ENCODE results near the gene ZFP92. TPM values are rescaled to one million over a fixed set of nuclear protein-coding genes. Genes with fewer than 3 reads are reported as not detected.

ZFP92 gene
- total RNA-seq, 1 donor from 2014 or later, result 0.06 TPM

DNA sequence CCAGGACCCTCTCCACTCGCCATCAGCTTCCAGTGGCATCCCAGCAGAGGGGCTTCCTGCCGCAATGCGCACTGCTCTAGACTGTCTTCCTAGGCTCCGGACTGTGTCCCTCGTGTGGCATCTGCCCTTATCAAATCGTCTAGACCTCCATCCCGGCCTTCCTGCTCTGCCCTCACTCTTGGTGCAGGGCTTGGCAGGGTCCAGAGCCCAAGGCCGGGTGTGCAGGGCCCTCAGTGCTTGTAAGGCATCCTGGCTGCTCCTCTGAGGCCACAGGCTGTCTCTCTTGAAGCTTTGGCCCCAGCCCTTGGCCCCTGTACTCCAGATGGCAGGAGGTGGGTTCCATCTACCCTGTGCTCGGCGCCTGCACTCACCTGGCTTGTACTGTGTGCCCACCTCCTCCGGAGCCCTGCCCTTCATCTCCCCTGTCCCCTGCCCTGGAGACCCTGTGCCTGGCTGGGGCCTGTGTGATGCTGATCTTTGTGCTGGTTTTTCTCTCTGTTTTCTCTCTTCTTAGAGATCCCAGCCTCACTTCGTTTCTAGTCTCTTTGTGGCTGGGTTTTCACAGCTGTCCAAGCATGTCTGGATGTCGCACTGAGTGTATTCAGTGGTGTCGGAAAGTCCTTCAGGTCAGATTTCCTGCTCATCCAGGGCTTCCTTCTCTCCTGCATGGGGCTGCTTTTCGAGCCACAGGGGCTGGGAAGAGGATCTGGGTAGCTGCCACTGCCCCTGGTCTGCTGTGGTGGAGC lies 38.3 kb downstream of the ZFP92 start:
- no peak overlapping the region for H3K4me3 ChIP-seq (ENCODE audit: low read depth, low read length)
- TF ChIP-seq CTCF (conservative IDR thresholded peaks at IDR 0.05; ENCODE audit: low read depth, low read length), result no peak
- no peak for DNase-seq (ENCODE audit: low read depth)

GRCh38 chrX:153450114-153450948 lies 39.1 kb downstream of the ZFP92 start:
- no peak overlapping the region for H3K4me3 ChIP-seq (ENCODE audit: low read depth, low read length)
- no peak for TF ChIP-seq CTCF (conservative IDR thresholded peaks at IDR 0.05; ENCODE audit: low read depth, low read length)
- no peak for DNase-seq (ENCODE audit: low read depth)

GRCh38 chrX:153450949-153451277 lies 39.6 kb downstream of the ZFP92 start:
- no peak for TF ChIP-seq CTCF (conservative IDR thresholded peaks at IDR 0.05; ENCODE audit: low read depth, low read length)
- DNase-seq (ENCODE audit: low read depth), result no peak
- no peak overlapping the region for H3K4me3 ChIP-seq (ENCODE audit: low read depth, low read length)

DNA sequence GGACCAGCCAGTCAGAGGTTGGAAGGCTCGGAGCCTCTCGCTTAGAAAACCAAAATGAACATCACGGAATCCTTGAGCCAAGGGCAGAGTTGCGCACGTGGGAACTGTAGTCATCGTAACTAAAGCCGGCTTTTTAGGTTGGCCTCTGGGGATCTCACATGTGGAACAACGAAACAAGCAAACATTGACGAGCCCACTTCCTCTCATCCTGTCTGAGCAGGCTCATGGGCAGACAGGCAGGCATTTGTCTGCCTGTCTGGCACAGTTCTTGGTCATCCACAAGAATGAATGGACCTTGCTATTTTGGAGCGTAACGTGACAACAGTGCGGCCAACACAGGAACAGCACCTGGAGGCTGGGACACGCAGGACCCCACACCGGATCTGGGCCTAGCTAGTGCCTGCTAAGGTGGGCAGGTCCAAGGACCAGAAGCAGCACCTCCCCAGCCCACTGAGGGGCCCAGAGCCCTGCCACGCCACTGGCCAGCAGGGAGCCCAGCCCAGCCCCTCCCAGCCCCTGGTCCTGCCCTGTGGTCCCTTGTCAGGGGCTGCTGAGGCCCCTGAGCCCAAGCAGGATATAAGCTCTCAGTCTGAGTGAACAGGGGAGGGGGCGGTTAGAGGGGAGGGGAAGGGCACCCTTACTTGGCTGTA lies 43.8 kb downstream of the ZFP92 start:
- no peak for TF ChIP-seq CTCF (conservative IDR thresholded peaks at IDR 0.05; ENCODE audit: low read depth, low read length)
- no peak overlapping the region for H3K4me3 ChIP-seq (ENCODE audit: low read depth, low read length)
- DNase-seq (ENCODE audit: low read depth), result no peak

GRCh38 chrX:153455571-153455970 lies 44.3 kb downstream of the ZFP92 start:
- no peak overlapping the region for H3K4me3 ChIP-seq (ENCODE audit: low read depth, low read length)
- TF ChIP-seq CTCF (conservative IDR thresholded peaks at IDR 0.05; ENCODE audit: low read depth, low read length), result no peak
- no peak for DNase-seq (ENCODE audit: low read depth)

DNA sequence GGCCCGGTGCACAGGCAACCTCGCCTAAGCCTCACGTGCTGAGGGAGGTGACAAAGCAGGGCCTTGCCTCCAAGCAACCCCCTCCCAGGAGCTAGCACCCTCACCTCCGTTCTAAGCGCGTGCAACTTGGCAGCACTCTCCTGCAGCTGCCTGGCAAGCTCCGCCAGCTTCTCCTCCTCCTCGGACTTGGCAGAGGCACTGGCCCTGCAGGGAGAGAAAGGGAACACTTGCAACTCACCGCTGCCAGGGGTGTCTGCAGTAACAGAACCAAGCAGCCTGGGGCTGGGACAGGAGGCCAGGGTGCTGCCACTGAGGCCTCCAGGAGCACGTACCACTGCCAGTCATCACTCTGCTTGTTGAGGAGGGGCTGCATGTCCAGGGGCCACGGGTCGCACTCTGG lies 44.9 kb downstream of the ZFP92 start:
- TF ChIP-seq CTCF (conservative IDR thresholded peaks at IDR 0.05; ENCODE audit: low read depth, low read length), result no peak
- no peak overlapping the region for H3K4me3 ChIP-seq (ENCODE audit: low read depth, low read length)
- DNase-seq (ENCODE audit: low read depth), result no peak

Data from epithelial cell of proximal tubule (primary cell).